NCI-H526 treated with DMSO at 0.1 percent for 48 hours (cell line): ENCODE results near the gene SAMD4B.

ENCODE experiments used
- DNase-seq: peaks from one replicate; lab custom pipeline; 2025; lab: John Stamatoyannopoulos, UW

The SAMD4B gene

GRCh38 chr19:39409208-39410016, 67.2 kb downstream of the SAMD4B start:
- peak; percentile 83 for DNase-seq

- DNase-seq: no peak
These were observed 68.0 kb downstream of the SAMD4B start for GRCh38 chr19:39410017-39410830.

GRCh38 chr19:39410831-39411080, 68.5 kb downstream of the SAMD4B start:
- DNase-seq: no peak

- DNase-seq: no peak
These were observed 69.0 kb downstream of the SAMD4B start for GRCh38 chr19:39411081-39411831.

GRCh38 chr19:39411832-39412099, 69.5 kb downstream of the SAMD4B start:
- peak; percentile 97 for DNase-seq

GRCh38 chr19:39412100-39412866, 70.1 kb downstream of the SAMD4B start, which contains the start of gene PLEKHG2:
TSS of gene PLEKHG2 (plus strand) at chr19:39412669. CDS start at chr19:39414087, 1,418 bp downstream.
- peak; percentile 99 for DNase-seq

- DNase-seq: no peak
These were observed 70.6 kb downstream of the SAMD4B start for GRCh38 chr19:39412867-39413271.

GRCh38 chr19:39413272-39413910, 71.2 kb downstream of the SAMD4B start:
- DNase-seq: peak; percentile 45

GRCh38 chr19:39413911-39414608, 71.8 kb downstream of the SAMD4B start:
- DNase-seq: no peak

GRCh38 chr19:39415111-39416046, 73.2 kb downstream of the SAMD4B start:
- DNase-seq: no peak

GRCh38 chr19:39416152-39417120, 74.2 kb downstream of the SAMD4B start:
- no peak for DNase-seq

- DNase-seq: no peak
These were observed 75.4 kb downstream of the SAMD4B start for GRCh38 chr19:39417463-39418181.

GRCh38 chr19:39419003-39419402, 76.8 kb downstream of the SAMD4B start:
- no peak for DNase-seq

GRCh38 chr19:39420769-39421168, 78.5 kb downstream of the SAMD4B start:
- DNase-seq: no peak

- no peak for DNase-seq
These were observed 79.8 kb downstream of the SAMD4B start for GRCh38 chr19:39422020-39422419.

- DNase-seq: no peak
These were observed 81.3 kb downstream of the SAMD4B start for GRCh38 chr19:39423258-39424086.

- no peak for DNase-seq
These were observed 82.7 kb downstream of the SAMD4B start for GRCh38 chr19:39424934-39425333.
